Ovary (tissue), 3 donors: ENCODE data around the gene LAMC1.

Source experiments
- EP300 ChIP-seq: sonication (generic); formaldehyde crosslinking; IDR thresholded peaks from one replicate; pipeline ENCODE4 v1.6.1; 2017; ENCODE audit warnings: antibody characterized with exemption
- TF ChIP-seq, protein P1 (sequence below), 3 donors: fragments of 450-650 bp in 2 of 3; fragments of 200-600 bp in 1 of 3; IDR thresholded peaks; one replicate each; pipeline versions ENCODE4 v1.5.1 to v1.8.0; 2016 to 2022; ENCODE audit warnings: antibody characterized with exemption in 3 of 3, mild to moderate bottlenecking in 1 of 3
- donor health status: DM: no; HTN: no; CAD: no.

DNA sequence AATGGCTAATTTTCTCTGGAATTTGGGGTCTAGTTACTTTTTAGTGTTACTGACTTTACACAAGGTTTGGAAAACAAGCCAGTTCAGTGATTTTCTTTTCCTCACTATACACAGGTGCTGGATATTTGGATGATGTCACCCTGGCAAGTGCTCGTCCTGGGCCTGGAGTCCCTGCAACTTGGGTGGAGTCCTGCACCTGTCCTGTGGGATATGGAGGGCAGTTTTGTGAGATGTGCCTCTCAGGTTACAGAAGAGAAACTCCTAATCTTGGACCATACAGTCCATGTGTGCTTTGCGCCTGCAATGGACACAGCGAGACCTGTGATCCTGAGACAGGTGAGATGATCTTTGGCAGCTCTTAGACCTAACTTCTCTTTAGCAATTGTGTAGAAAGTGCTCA, 98.4 kb downstream of the LAMC1 start:
- no peak for TF ChIP-seq EP300
- TF ChIP-seq, protein P1, sequence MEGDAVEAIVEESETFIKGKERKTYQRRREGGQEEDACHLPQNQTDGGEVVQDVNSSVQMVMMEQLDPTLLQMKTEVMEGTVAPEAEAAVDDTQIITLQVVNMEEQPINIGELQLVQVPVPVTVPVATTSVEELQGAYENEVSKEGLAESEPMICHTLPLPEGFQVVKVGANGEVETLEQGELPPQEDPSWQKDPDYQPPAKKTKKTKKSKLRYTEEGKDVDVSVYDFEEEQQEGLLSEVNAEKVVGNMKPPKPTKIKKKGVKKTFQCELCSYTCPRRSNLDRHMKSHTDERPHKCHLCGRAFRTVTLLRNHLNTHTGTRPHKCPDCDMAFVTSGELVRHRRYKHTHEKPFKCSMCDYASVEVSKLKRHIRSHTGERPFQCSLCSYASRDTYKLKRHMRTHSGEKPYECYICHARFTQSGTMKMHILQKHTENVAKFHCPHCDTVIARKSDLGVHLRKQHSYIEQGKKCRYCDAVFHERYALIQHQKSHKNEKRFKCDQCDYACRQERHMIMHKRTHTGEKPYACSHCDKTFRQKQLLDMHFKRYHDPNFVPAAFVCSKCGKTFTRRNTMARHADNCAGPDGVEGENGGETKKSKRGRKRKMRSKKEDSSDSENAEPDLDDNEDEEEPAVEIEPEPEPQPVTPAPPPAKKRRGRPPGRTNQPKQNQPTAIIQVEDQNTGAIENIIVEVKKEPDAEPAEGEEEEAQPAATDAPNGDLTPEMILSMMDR (IDR thresholded peaks at IDR 0.05), result no peak
